ENCODE measurements around the gene ZSCAN1.

The ZSCAN1 gene

GRCh38 chr19:58037927-58038687, 4.3 kb downstream of the ZSCAN1 start:
- intact Hi-C loops (cut with DNase I): no loop called here
- DNase-seq: peak in 8 of 10 donors; percentile 30 to 95 (median 68)

- DNase-seq: peak in 2 of 10 donors; percentile 31 to 53
- intact Hi-C loops (cut with DNase I): no loop called here
Observed at GRCh38 chr19:58038688-58039204, 4.9 kb downstream of the ZSCAN1 start.

GRCh38 chr19:58040751-58041525, 7.1 kb downstream of the ZSCAN1 start:
- intact Hi-C loops (cut with DNase I): no loop called here
- peak in 2 of 10 donors; percentile 27 to 39 for DNase-seq

- peak in 2 of 10 donors; percentile 37 to 49 for DNase-seq
- intact Hi-C loops (cut with DNase I): no loop called here
Observed at GRCh38 chr19:58042495-58043340, 8.9 kb downstream of the ZSCAN1 start.

- peak in 3 of 10 donors; percentile 35 to 83 (median 57) for DNase-seq
- intact Hi-C loops (cut with DNase I): no loop called here
Observed at GRCh38 chr19:58044391-58044790, 10.6 kb downstream of the ZSCAN1 start.

GRCh38 chr19:58044886-58045285, 11.1 kb downstream of the ZSCAN1 start:
- peak in 2 of 10 donors; percentile 24 to 71 for DNase-seq

GRCh38 chr19:58045411-58046050, 11.7 kb downstream of the ZSCAN1 start:
- peak in 3 of 10 donors; percentile 13 to 79 (median 28) for DNase-seq
- intact Hi-C loops (cut with DNase I): no loop called here

More at GRCh38 chr19:58044886-58045285, 11.1 kb downstream of the ZSCAN1 start:
- intact Hi-C loops (cut with DNase I): no loop called here

- intact Hi-C loops (cut with DNase I): no loop called here
- peak in 1 of 10 donors; percentile 56 for DNase-seq
Observed at GRCh38 chr19:58046856-58047255, 13.0 kb downstream of the ZSCAN1 start.

GRCh38 chr19:58047672-58048071, 13.8 kb downstream of the ZSCAN1 start:
- peak in 2 of 10 donors; percentile 28 to 30 for DNase-seq
- intact Hi-C loops (cut with DNase I): no loop called here

GRCh38 chr19:58052256-58052655, 18.4 kb downstream of the ZSCAN1 start:
- intact Hi-C loops (cut with DNase I): no loop called here
- DNase-seq: peak in 1 of 10 donors; percentile 62

GRCh38 chr19:58053480-58054156, 19.8 kb downstream of the ZSCAN1 start:
- peak in 2 of 10 donors; percentile 63 to 67 for DNase-seq
- intact Hi-C loops (cut with DNase I): no loop called here

GRCh38 chr19:58054901-58055874, 21.4 kb downstream of the ZSCAN1 start:
- DNase-seq: peak; percentile 55 to 96 (median 72)
- intact Hi-C loops (cut with DNase I): loop anchor here (5.0 kb wide), 2 partner anchors 33 to 53 kb away; partner anchors contain the start of gene ZNF606

GRCh38 chr19:58056261-58056660, 22.4 kb downstream of the ZSCAN1 start:
- DNase-seq: peak in 2 of 10 donors; percentile 26 to 29
- intact Hi-C loops (cut with DNase I): loop anchor here (5.0 kb wide), 2 partner anchors 34 to 54 kb away; partner anchors contain the start of gene ZNF606

- intact Hi-C loops (cut with DNase I): loop anchor here (5.0 kb wide), 2 partner anchors 35 to 55 kb away; partner anchors contain the start of gene ZNF606
- DNase-seq: peak in 3 of 10 donors; percentile 20 to 59 (median 41)
Observed at GRCh38 chr19:58056861-58057260, 23.0 kb downstream of the ZSCAN1 start.

GRCh38 chr19:58058467-58058866, 24.6 kb downstream of the ZSCAN1 start:
- intact Hi-C loops (cut with DNase I): loop anchor here (5.0 kb wide), 2 partner anchors 36 to 56 kb away; partner anchors contain the start of gene ZNF606
- peak in 3 of 10 donors; percentile 60 to 77 (median 65) for DNase-seq

- DNase-seq: peak; percentile 76 to 98 (median 83)
- intact Hi-C loops (cut with DNase I): loop anchor here (1.0 to 5.0 kb wide), 3 partner anchors 37 to 95 kb away; partner anchors contain the start of gene ZNF606
Observed at GRCh38 chr19:58059003-58059670, 25.3 kb downstream of the ZSCAN1 start, which contains the start of gene ZNF135. Gene ZNF135, plus strand, starts transcription at chr19:58059282. Its CDS starts 721 bp downstream, at chr19:58060003.

GRCh38 chr19:58059671-58060078, 25.9 kb downstream of the ZSCAN1 start:
- DNase-seq: peak in 2 of 10 donors; percentile 19 to 87
- intact Hi-C loops (cut with DNase I): loop anchor here (1.0 to 5.0 kb wide), 3 partner anchors 37 to 95 kb away; partner anchors contain the start of gene ZNF606
